GM12878 (cell line): ENCODE measurements around the gene HCN4. TPM values are rescaled to one million over a fixed set of nuclear protein-coding genes. Genes with fewer than 3 reads are reported as not detected.

ENCODE experiments used
- ATAC-seq: fragments of 200-7000 bp; cut with Tn5 transposase; 3 replicates; pipeline ENCODE4 v1.9.1; 2020; ENCODE audit warnings: mild to moderate bottlenecking, moderate library complexity
- BruUV-seq: library from RNA; stranded (reverse); fragments of 400-500 nt; replicated peaks from 2 replicates; lab custom pipeline; 2021; lab: Mats Ljungman, UMichigan
- CTCF ChIA-PET: fragments of 300-600 bp; sonication (Branson Sonifier 250); formaldehyde crosslinking; extraction: SDS; loops from one replicate; lab custom pipeline; 2021; ENCODE audit warnings: inconsistent platforms; lab: Yijun Ruan, JAX
- POLR2A ChIA-PET: fragments of 350-600 bp; formaldehyde crosslinking; extraction: SDS; loops from one replicate; lab custom pipeline; 2021; ENCODE audit warnings: inconsistent platforms; lab: Charles Lee
- RAD21 ChIA-PET: fragments of 300-600 bp; sonication (Branson Sonifier 250); formaldehyde crosslinking; loops from one replicate; lab custom pipeline; 2023; ENCODE audit warnings: antibody characterized with exemption; ENCODE audit not compliant: unreplicated experiment; lab: Charles Lee
- SMC1A ChIA-PET: fragments of 300-600 bp; sonication (Branson Sonifier 250); formaldehyde crosslinking; loops from one replicate; lab custom pipeline; 2023; ENCODE audit not compliant: unreplicated experiment, uncharacterized antibody; lab: Charles Lee
- DNase-seq: peaks from one replicate; pipeline ENCODE4 v3.0.0-alpha.2; 2011; ENCODE audit warnings: low read depth, low spot score
- FAIRE-seq: peaks from 3 replicates; lab custom pipeline; 2011; peaks lifted over from hg19 to GRCh38; lab: Jason Lieb, UNC
- H2AFZ ChIP-seq: 2 replicates; pipeline ENCODE4 v1.6.0; 2011; ENCODE audit warnings: low read depth, low read length, control low read depth; ENCODE audit not compliant: control insufficient read depth
- H3K27ac ChIP-seq: 2 replicates; pipeline ENCODE4 v1.5.1; 2011; ENCODE audit warnings: control low read depth; ENCODE audit not compliant: control insufficient read depth, insufficient read depth
- H3K27me3 ChIP-seq, 2 experiments: replicated peaks in 1 of 2; 2 replicates each; pipeline versions ENCODE4 v1.6.0 to v1.6.1; 2011; ENCODE audit warnings: low read length in 1 of 2; ENCODE audit not compliant: control insufficient read depth in 2 of 2, insufficient read depth in 2 of 2
- H3K36me3 ChIP-seq, 2 experiments: 2 replicates each; pipeline ENCODE4 v1.5.1; 2011; ENCODE audit warnings: low read length in 1 of 2; ENCODE audit not compliant: control insufficient read depth in 2 of 2, insufficient read depth in 2 of 2
- H3K4me1 ChIP-seq: 2 replicates; pipeline ENCODE4 v1.6.1; 2011; ENCODE audit warnings: mild to moderate bottlenecking, low read length, moderate library complexity, mixed read lengths; ENCODE audit not compliant: control insufficient read depth, insufficient read depth
- H3K4me2 ChIP-seq: 2 replicates; pipeline ENCODE4 v1.6.0; 2011; ENCODE audit warnings: control low read depth; ENCODE audit not compliant: control insufficient read depth, insufficient read depth
- H3K4me3 ChIP-seq: fragments of 200-600 bp; sonication (generic); 2 replicates; pipeline ENCODE4 v1.5.1; 2016
- H3K79me2 ChIP-seq: 2 replicates; pipeline ENCODE4 v1.6.0; 2011; ENCODE audit warnings: low read length; ENCODE audit not compliant: control insufficient read depth, insufficient read depth
- H3K9ac ChIP-seq: 2 replicates; pipeline ENCODE4 v1.8.0; 2011; ENCODE audit warnings: low read length, control low read depth, mixed read lengths; ENCODE audit not compliant: control insufficient read depth, insufficient read depth
- H3K9me3 ChIP-seq: replicated peaks from 3 replicates; pipeline ENCODE4 v1.5.1; 2011; ENCODE audit warnings: mild to moderate bottlenecking, low read length; ENCODE audit not compliant: control insufficient read depth, insufficient read depth
- H4K20me1 ChIP-seq: 2 replicates; pipeline ENCODE4 v1.6.0; 2011; ENCODE audit not compliant: control insufficient read depth, insufficient read depth
- CBX3 ChIP-seq: fragments of 200-600 bp; sonication (generic); IDR thresholded peaks from 2 replicates; pipeline ENCODE4 v1.6.1; 2016; ENCODE audit warnings: low read depth, borderline replicate concordance
- CBX5 ChIP-seq: sonication (generic); IDR thresholded peaks from 2 replicates; pipeline ENCODE4 v1.6.1; 2016; ENCODE audit warnings: low read depth, moderate library complexity, mild to moderate bottlenecking, inconsistent platforms
- CEBPZ ChIP-seq: fragments of 150-350 bp; IDR thresholded peaks from 2 replicates; pipeline ENCODE4 v1.6.1; 2016; ENCODE audit warnings: low read depth, low read length
- E4F1 ChIP-seq: fragments of 450-650 bp; IDR thresholded peaks from 2 replicates; pipeline ENCODE4 v1.6.1; 2018; ENCODE audit warnings: borderline replicate concordance, mild to moderate bottlenecking; ENCODE audit not compliant: partially characterized antibody
- EGR1 ChIP-seq, 2 experiments: IDR thresholded peaks; 1 replicate in 1 of 2; 2 replicates in 1 of 2; pipeline ENCODE4 v1.6.1; 2011 to 2012; ENCODE audit warnings: low read depth in 2 of 2, low read length in 2 of 2, borderline replicate concordance in 1 of 2, mild to moderate bottlenecking in 1 of 2, moderate library complexity in 1 of 2
- FOXK2 ChIP-seq: fragments of 450-650 bp; IDR thresholded peaks from 2 replicates; pipeline ENCODE4 v1.6.1; 2017; ENCODE audit warnings: mild to moderate bottlenecking, moderate library complexity
- HCFC1 ChIP-seq: fragments of 150-350 bp; IDR thresholded peaks from 2 replicates; pipeline ENCODE4 v1.6.1; 2014; ENCODE audit warnings: low read length
- JUND ChIP-seq: IDR thresholded peaks from 2 replicates; pipeline ENCODE4 v1.6.1; 2012; ENCODE audit warnings: low read depth, mild to moderate bottlenecking, low read length, improper control_type of control experiment, moderate library complexity
- MYB ChIP-seq: fragments of 150-350 bp; IDR thresholded peaks from 2 replicates; pipeline ENCODE4 v1.6.1; 2014; ENCODE audit warnings: mild to moderate bottlenecking, low read depth, low read length, borderline replicate concordance
- NFIC ChIP-seq: IDR thresholded peaks from 2 replicates; pipeline ENCODE4 v1.6.1; 2012; ENCODE audit warnings: low read depth, mild to moderate bottlenecking, inconsistent platforms, low read length, moderate library complexity
- POLR2AphosphoS5 ChIP-seq: IDR thresholded peaks from 2 replicates; pipeline ENCODE4 v1.6.1; 2011; ENCODE audit warnings: mild to moderate bottlenecking, low read length, inconsistent platforms
- SIN3A ChIP-seq: IDR thresholded peaks from 2 replicates; pipeline ENCODE4 v1.6.1; 2012; ENCODE audit warnings: low read depth, low read length, improper control_type of control experiment
- SREBF1 ChIP-seq: IDR thresholded peaks from 2 replicates; pipeline ENCODE4 v1.6.1; 2012; ENCODE audit warnings: mild to moderate bottlenecking, low read length
- STAT1 ChIP-seq: fragments of 450-650 bp; conservative IDR thresholded peaks from 2 replicates; pipeline ENCODE4 v1.6.1; 2014; ENCODE audit warnings: antibody characterized with exemption, mild to moderate bottlenecking
- ZNF384 ChIP-seq: IDR thresholded peaks from 2 replicates; pipeline ENCODE4 v1.6.1; 2012; ENCODE audit warnings: low read depth, mild to moderate bottlenecking, low read length, improper control_type of control experiment, borderline replicate concordance
- WGBS: methylation state at CpG from one replicate; pipeline ENCODE4 v1.1.6; 2016; ENCODE audit warnings: low lambda C conversion rate; ENCODE audit not compliant: insufficient replicate concordance, insufficient coverage; ENCODE audit errors: missing lambda C conversion rate; 5-methylcytosine and 5-hydroxymethylcytosine counted together
- in situ Hi-C: fragments of 300-500 bp; cut with MboI; formaldehyde crosslinking; loops from 9 replicates; pipeline ENCODE4 v1.14.3; 2018; ENCODE audit warnings: mixed read lengths
- intact Hi-C: fragments of 100-400 bp; cut with micrococcal nuclease; formaldehyde crosslinking; loops from one replicate; pipeline ENCODE4 v1.14.2; 2022; ENCODE audit not compliant: unreplicated experiment
- polyA plus RNA-seq, 11 experiments: library from polyadenylated mRNA; depleted of rRNA in 4 of 11; unstranded in 6 of 11; stranded (reverse) in 5 of 11; fragments of >200 nt; fragmentation: Nextera tagmentation in 4 of 11; fragmentation: Illumina TruSeq in 1 of 11; extraction: Ambion mirVana in 4 of 11; extraction: Trizol in 1 of 11; gene quantifications; 1 replicate in 1 of 11; 2 replicates in 10 of 11; pipeline versions ENCODE4 v1.2.1 to v1.2.3, GENCODE V29; 2011 to 2016; ENCODE audit warnings: inconsistent platforms in 2 of 11, missing spikeins in 2 of 11, low read depth in 1 of 11
- total RNA-seq, 4 experiments: library from RNA; depleted of rRNA in 3 of 4; stranded (reverse); fragments of >200 nt in 3 of 4; fragmentation: Illumina TruSeq in 1 of 4; extraction: Trizol in 1 of 4; gene quantifications; 2 replicates each; pipeline versions ENCODE4 v1.2.1 to v1.2.3, GENCODE V29; 2013 to 2021

HCN4 gene
- total and polyA plus RNA-seq, 10 of the 15 experiments (the other 5 are each of a cell fraction or from before 2014, with no cell fraction given) = 0.03 to 0.10 TPM; not detected in 8

- TF ChIP-seq E4F1 = no peak
- TF ChIP-seq FOXK2 = no peak
- no peak for TF ChIP-seq CBX5
These were observed 45.3 kb downstream of the HCN4 start (continued) for GRCh38 chr15:73323374-73323955.

- Histone ChIP-seq H3K27ac (no peak overlapping the region), H3K9me3 (no peaks in the 10 kb centered on the region), H3K79me2 (no peaks in the 10 kb centered on the region), H3K4me1 (peaks cover 7% of the 10 kb centered on the region), H3K4me2 (no peak overlapping the region), H3K9ac (no peak overlapping the region), H3K36me3 (no peaks in the 10 kb centered on the region), H4K20me1 (no peaks in the 10 kb centered on the region), H3K4me3 (no peak overlapping the region), H3K27me3 (no peaks in the 10 kb centered on the region), H2AFZ (no peak overlapping the region)
- no TSS peak for BruUV-seq
- in situ Hi-C loops = no loop called here
- ChIA-PET SMC1A (no interaction called here), CTCF (no interaction called here), POLR2A (no interaction called here), RAD21 (no interaction called here)
- intact Hi-C loops = no loop called here
- no peak for FAIRE-seq
- no peak for DNase-seq
- no peak for ATAC-seq
- WGBS = 41% methylated on average over 25 of the region's 38 CpGs
- TF ChIP-seq JUND = no peak
- TF ChIP-seq NFIC = no peak
- no peak for TF ChIP-seq SREBF1
- TF ChIP-seq EGR1 (IDR thresholded peaks at IDR 0.05; ENCODE audit: borderline replicate concordance in 1 of 2, low read depth in 2 of 2, low read length in 2 of 2) = no peak
- TF ChIP-seq CBX3 = no peak
- no peak for TF ChIP-seq SIN3A
- TF ChIP-seq ZNF384 = no peak
- TF ChIP-seq MYB = no peak
- no peak for TF ChIP-seq CEBPZ
- no peak for TF ChIP-seq STAT1
- TF ChIP-seq POLR2AphosphoS5 = no peak
- TF ChIP-seq CBX5 = no peak
- no peak for TF ChIP-seq HCFC1
These were observed 45.9 kb downstream of the HCN4 start for GRCh38 chr15:73322665-73323373.
